Measurements from ENCODE around the gene INTS11.

INTS11 gene

DNA sequence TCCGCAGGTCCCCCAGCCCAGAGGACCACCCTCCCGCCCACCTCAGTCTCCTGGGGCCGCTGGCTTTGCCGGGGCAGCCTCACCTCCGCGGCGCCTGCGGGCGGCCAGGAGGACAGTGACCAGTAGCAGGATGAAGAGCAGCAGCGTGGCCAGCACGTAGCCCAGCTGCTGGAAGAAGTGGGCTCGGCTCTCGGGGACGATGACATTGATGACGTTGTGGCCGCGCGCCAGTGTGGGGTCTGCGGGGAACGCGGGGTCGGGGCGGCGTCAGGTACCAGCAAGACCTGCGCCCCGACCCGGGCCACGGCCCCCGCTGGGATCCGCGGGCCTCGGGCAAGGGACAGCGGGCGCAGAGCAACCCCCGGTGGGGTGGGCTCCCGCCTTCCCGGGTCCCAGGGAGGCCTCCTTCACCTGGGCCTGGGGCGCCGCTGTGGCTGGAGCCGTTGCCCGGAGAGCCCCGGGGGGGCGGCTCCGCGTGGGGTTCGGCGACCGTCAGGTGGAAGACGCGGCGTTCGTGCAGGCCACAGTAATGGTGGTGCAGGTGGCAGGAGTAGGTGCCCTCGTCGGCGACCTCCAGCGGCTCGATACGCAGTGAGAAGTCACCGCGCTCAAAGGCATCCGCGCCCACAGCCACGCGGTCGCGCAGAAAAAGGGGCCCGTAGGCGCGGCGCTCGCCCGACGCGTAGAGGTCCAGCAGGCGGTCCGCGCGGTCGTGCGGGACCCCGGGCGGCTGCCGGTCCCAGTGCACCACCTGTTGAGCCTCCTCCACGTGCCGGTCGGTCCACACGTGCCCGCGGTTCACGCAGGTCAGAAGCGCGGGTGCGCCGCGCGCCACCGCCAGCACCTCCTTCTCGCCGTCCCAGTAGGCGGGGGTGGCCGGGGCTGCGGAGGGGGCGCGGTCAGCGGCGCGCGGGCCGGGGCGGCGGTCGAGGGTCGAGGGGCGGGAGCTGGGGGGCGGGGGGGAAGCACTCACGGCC is 30.1 kb upstream of the INTS11 start:
- Mint-ChIP-seq H3K27ac (ENCODE audit: low read depth) (no peak overlapping the region), H3K4me3 (no peak overlapping the region)

DNA sequence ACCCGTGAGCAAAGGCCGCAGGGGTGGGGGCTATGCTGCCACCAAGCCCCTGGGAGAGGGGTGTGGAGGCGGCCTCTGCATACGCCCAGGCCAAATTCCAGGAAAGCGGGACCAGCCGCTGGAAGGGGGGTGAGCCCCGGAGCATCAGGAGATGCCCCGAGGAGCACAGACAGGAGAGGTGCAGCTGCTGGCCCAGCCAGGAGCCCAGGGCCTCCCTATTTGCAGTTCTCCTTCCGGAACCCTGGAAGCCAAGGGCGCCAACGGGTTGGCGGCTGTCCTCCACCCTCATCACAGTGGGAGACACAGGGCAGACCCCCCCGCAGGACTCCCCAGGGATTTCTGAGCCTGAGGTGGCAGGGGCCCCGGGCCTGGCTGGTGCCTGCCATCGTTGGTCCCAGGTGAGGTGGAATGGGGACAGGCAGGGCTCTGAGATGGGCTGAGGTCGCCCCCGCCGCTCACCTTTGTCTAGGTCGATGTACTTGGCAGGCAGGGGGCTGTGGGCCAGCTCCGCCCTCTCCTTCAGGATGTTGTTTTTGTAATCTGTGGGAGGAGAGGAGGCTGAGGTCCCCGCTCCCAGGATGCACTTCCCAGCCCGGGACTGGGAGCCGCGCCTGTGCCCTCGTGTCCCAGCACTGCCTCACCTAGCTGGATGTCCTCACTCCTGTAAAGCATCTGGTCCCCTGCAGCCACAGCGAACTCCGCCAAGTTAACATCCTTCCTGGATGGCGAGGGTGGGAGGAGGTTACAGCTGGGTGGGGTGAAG is 29.1 kb upstream of the INTS11 start:
- no peak overlapping the region for H3K4me3 Mint-ChIP-seq
- peaks cover 2% of the 10 kb centered on the region for H3K36me3 Mint-ChIP-seq (ENCODE audit: insufficient read depth)
- no peaks in the 10 kb centered on the region for H3K9me3 Mint-ChIP-seq
- H3K27ac Mint-ChIP-seq (ENCODE audit: low read depth) = no peak overlapping the region
- ATAC-seq (replicated peaks; ENCODE audit: extremely low read depth, poor library complexity, severe bottlenecking) (no peak), DNase-seq (ENCODE audit: low spot score in 2 of 2) (no peak)
- peaks cover 7% of the 10 kb centered on the region for H3K4me1 Mint-ChIP-seq
- H3K27me3 Mint-ChIP-seq = peaks cover 31% of the 10 kb centered on the region

More for the DNA sequence above, 30.1 kb upstream of the INTS11 start:
- peaks cover 2% of the 10 kb centered on the region for H3K36me3 Mint-ChIP-seq (ENCODE audit: insufficient read depth)
- DNase-seq (ENCODE audit: low spot score in 2 of 2) = no peak
- peaks cover 12% of the 10 kb centered on the region for H3K4me1 Mint-ChIP-seq
- ATAC-seq (replicated peaks; ENCODE audit: extremely low read depth, poor library complexity, severe bottlenecking) = peak; percentile 37
- peaks cover 41% of the 10 kb centered on the region for H3K27me3 Mint-ChIP-seq
- no peaks in the 10 kb centered on the region for H3K9me3 Mint-ChIP-seq

DNA sequence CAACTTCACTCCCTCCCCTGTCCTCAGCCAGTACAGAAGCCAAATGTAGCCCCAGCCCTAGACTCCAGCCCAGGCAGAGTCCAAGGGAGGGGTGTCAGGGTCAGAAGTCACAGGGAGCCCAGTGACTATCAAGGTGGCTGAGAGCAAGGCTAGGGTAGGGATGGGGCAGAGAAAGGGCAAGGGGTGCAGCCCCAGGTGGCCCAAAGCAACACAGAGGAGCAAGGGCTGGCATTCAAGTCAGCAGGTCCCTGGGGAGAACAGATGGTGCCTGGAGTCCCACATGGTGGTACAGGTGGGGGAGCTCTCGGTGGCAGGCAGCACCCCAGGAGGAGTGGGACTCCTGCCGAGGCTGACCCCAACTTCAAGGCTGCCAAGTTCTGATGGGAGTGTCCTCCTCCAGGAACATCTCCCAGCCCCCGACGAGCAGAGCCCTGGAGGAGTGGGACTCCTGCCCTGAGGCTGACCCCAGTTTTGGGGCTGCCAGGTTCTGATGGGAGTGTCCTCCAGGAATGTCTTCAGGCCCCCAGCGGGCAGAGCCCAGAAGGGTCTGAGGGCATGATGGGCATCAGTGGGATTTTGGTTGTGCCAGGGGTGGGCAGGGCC is 28.4 kb upstream of the INTS11 start:
- ATAC-seq (replicated peaks; ENCODE audit: extremely low read depth, poor library complexity, severe bottlenecking) (no peak), DNase-seq (ENCODE audit: low spot score in 2 of 2) (no peak)
- H3K36me3 Mint-ChIP-seq (ENCODE audit: insufficient read depth) = peaks cover 3% of the 10 kb centered on the region
- H3K4me1 Mint-ChIP-seq = peaks cover 7% of the 10 kb centered on the region
- peak overlapping the region; percentile 75 for H3K4me3 Mint-ChIP-seq
- peaks cover 25% of the 10 kb centered on the region for H3K27me3 Mint-ChIP-seq
- H3K27ac Mint-ChIP-seq (ENCODE audit: low read depth) = no peak overlapping the region
- no peaks in the 10 kb centered on the region for H3K9me3 Mint-ChIP-seq

DNA sequence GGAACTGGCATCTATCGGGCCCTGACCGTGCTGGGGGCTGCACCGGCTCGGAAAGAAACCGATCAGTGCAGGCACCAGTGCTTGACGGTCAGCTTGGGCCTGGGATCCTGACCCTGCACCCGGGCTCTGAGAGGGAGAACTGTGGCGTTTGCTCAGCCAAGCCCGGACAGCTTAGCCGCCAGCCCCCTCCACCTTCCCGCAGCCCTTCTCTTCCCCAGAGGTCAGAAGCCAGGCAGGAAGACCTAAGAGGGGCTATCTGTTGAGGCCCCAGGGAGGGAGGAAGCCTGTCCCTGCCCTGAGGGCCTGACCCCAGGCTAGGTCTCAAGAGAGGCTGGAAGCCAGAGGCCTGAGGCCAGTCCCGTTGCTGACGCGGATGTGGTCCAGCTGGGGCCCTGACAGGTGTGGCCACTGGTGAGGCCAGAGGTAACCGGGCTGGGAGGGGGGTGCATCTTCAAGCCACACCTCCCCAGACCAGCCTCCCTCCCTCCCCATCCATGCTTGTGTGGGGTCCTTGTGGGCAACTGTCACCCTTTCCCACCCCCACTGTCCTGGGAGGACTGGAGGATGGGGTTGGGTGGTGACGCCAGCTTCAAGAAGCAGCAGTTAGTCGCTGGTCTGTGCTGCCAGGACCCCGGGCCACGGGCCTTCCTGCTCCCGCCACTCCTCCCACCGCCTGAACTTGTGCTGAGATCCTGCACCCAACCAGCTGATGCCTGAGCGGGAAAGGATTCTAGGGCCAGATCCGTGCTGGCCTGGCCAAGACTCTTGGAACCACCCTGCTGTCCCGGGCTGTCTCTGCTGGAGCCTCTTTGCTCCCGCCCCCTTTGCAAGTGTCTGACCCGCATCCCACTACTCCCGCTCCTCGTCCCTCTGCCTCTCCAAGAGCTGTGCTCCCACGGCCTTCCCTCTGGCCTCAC is 27.3 kb upstream of the INTS11 start:
- peak overlapping the region; percentile 75 for H3K4me3 Mint-ChIP-seq
- no peak for DNase-seq (ENCODE audit: low spot score in 2 of 2)
- peaks cover 3% of the 10 kb centered on the region for H3K36me3 Mint-ChIP-seq (ENCODE audit: insufficient read depth)
- H3K4me1 Mint-ChIP-seq = peaks cover 17% of the 10 kb centered on the region
- no peaks in the 10 kb centered on the region for H3K9me3 Mint-ChIP-seq
- ATAC-seq (replicated peaks; ENCODE audit: extremely low read depth, poor library complexity, severe bottlenecking) = no peak
- H3K27me3 Mint-ChIP-seq = peaks cover 15% of the 10 kb centered on the region
- no peak overlapping the region for H3K27ac Mint-ChIP-seq (ENCODE audit: low read depth)

DNA sequence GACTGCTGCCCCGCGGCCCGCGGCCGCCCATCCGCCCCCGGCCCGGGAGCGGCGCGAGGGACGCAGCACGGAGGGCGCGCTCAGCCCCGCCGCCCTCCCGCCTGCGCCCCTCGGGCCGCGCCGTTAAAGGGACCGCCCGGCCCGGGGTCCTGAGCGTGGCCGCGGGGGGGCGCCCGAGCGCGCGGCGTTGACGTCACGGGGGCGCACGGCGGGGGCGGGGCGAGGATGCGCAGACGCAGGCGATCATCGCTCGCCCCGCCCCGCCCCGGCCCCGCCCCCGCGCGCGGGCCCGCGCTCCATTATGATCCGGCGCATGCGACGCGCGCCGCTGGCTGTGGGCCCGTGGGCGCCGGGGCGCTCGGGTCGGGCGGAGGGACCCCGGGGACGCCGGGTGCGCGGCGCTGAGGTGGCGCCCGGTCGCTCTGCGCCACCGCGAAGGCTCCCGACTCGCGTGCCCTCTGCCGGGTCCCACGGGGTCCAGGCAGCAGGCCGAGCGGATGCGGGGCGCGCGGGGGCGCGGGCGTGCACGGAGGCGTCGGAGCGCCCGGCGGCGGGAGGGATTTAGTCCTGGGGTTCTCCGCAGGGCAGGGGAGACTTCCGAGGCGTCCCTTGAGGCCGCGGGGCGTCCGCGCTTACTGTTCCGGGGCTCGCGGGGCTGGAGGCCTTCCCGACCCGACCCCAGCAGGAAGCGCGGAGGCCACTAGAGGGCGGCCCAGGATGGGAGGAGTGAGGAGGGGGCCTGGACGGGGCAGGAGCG is 25.0 kb upstream of the INTS11 start, which contains the start of gene DVL1:
Gene DVL1, minus strand, starts transcription at position 163 of the 757 bp plus-strand sequence. CDS start 353 bp downstream, outside the sequence.
- peaks cover 21% of the 10 kb centered on the region for H3K4me1 Mint-ChIP-seq
- H3K36me3 Mint-ChIP-seq (ENCODE audit: insufficient read depth) = peaks cover 3% of the 10 kb centered on the region
- ATAC-seq (replicated peaks; ENCODE audit: extremely low read depth, poor library complexity, severe bottlenecking) (peak; percentile 78), DNase-seq (ENCODE audit: low spot score in 2 of 2) (peak; percentile 60 to 62)
- no peak within 1 kb of the TSS for H3K27ac Mint-ChIP-seq (ENCODE audit: low read depth)
- peaks cover 15% of the 10 kb centered on the region for H3K27me3 Mint-ChIP-seq
- peak within 1 kb of the TSS; percentile 73 for H3K4me3 Mint-ChIP-seq
- no peaks in the 10 kb centered on the region for H3K9me3 Mint-ChIP-seq

DNA sequence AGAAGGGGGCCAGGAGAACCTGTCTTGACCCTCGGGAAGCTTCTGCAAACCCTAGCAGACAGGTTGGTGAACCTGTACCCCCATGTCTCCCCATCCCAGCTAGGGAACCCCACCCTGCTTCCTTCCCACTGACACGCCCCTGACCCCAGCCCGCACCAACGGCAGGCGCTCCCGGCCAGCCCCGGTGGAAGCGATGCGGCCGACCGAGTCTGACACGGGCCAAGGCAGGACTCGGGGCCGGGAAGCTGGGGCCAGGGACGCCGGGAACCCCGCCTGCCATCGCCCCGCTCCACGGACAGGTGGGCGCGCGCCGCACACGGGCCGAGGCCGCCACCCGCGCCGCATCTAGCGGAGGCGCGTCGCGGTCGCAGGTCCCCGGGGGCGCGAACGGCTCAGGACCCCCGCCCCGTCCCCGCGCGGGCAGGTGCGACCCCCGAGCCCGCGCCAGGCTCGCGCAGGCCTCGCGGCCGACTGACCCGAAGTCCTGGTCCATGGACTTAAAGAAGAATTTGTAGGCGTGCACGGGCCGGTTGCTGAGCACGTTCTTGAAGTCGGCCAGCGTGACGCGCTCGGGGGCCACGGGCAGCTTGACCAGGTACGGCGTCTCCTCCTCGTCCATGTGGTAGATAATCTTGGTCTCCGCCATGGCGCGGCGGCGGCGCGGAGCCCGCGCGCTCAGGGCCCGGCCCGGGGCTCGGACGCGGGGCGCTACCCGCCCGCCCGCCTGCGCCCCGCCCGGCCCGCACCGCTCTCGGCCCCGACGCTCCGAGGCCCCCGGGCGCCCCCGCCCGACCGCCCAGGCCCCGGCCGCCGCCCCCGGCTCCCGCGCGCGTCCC is 24.2 kb upstream of the INTS11 start:
- DNase-seq (ENCODE audit: low spot score in 2 of 2) (no peak), ATAC-seq (replicated peaks; ENCODE audit: extremely low read depth, poor library complexity, severe bottlenecking) (peak; percentile 30)
- peaks cover 15% of the 10 kb centered on the region for H3K27me3 Mint-ChIP-seq
- no peaks in the 10 kb centered on the region for H3K9me3 Mint-ChIP-seq
- peaks cover 21% of the 10 kb centered on the region for H3K4me1 Mint-ChIP-seq
- H3K4me3 Mint-ChIP-seq = peak overlapping the region; percentile 73
- H3K36me3 Mint-ChIP-seq (ENCODE audit: insufficient read depth) = peaks cover 3% of the 10 kb centered on the region
- H3K27ac Mint-ChIP-seq (ENCODE audit: low read depth) = no peak overlapping the region

DNA sequence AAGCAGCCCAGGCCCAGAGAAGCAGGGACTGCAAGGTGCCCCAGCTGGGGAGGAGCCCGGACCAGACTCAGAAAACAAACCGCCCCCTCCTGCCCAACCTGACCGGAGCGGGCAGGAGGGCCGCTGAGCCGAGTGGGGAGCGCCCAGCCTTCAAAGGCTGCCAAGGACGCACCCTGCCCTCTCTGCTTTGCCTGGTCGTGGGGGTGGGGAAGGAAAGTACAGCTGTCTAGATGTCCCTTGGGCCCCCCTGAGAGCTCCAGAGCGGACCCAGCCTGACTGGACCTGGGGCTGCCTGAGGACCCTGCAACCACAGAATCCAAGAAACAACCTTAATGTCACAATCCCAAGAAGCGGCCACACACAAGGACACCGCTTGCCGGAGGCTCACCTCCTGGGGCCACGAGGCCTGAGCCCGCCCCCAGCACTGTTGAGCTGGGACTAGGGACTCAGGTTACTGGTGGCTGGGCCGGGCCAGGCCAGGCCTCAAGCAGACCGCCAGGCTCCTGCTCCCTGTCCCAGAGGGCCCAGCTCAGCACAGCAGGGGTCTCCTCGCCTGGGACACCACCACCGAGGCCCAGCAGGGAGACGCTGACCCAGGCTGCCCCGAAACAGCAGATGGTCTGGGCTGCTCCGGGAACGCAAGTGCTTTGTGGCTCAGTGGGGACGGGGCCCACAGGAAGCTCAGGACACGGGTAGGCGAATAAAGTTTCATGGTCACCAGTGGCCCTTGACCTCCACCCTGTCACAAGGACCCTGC is 23.4 kb upstream of the INTS11 start:
- DNase-seq (ENCODE audit: low spot score in 2 of 2) (no peak), ATAC-seq (replicated peaks; ENCODE audit: extremely low read depth, poor library complexity, severe bottlenecking) (no peak)
- H3K4me3 Mint-ChIP-seq = peak overlapping the region; percentile 73
- no peaks in the 10 kb centered on the region for H3K9me3 Mint-ChIP-seq
- no peak overlapping the region for H3K27ac Mint-ChIP-seq (ENCODE audit: low read depth)
- H3K36me3 Mint-ChIP-seq (ENCODE audit: insufficient read depth) = peaks cover 3% of the 10 kb centered on the region
- peaks cover 11% of the 10 kb centered on the region for H3K27me3 Mint-ChIP-seq
- peaks cover 25% of the 10 kb centered on the region for H3K4me1 Mint-ChIP-seq

DNA sequence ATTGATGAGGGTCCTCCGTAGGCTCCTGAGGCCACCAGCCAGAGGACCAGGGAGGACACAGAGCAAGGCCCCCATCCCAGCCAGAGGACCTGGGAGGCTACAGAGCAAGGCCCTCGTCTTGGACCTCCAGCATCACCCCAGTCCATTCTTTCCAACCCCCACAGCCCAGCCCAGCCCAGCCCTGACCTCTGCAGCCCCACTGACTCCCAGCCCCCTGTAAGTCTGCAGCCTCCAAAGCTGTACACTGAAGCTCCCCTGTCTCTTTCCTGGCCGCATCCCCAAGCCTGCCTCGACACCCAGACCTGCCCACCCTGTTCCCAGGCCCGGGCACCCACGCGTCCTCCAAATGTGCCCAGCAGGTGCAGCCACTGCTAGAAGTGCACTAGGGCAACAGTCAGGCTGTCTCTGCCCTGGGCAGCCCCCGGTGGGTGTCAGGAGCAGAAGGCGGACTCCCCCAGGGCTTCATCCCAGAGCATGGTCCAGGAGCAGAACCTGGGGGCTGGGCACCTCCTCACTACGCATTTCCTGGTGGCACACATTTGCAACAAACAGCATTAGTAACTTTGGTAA is 22.7 kb upstream of the INTS11 start:
- H3K9me3 Mint-ChIP-seq = no peaks in the 10 kb centered on the region
- H3K27me3 Mint-ChIP-seq = peaks cover 3% of the 10 kb centered on the region
- DNase-seq (ENCODE audit: low spot score in 2 of 2) (no peak), ATAC-seq (replicated peaks; ENCODE audit: extremely low read depth, poor library complexity, severe bottlenecking) (no peak)
- peaks cover 2% of the 10 kb centered on the region for H3K36me3 Mint-ChIP-seq (ENCODE audit: insufficient read depth)
- H3K4me1 Mint-ChIP-seq = peaks cover 21% of the 10 kb centered on the region
- peak overlapping the region; percentile 32 for H3K27ac Mint-ChIP-seq (ENCODE audit: low read depth)
- peak overlapping the region; percentile 73 for H3K4me3 Mint-ChIP-seq

DNA sequence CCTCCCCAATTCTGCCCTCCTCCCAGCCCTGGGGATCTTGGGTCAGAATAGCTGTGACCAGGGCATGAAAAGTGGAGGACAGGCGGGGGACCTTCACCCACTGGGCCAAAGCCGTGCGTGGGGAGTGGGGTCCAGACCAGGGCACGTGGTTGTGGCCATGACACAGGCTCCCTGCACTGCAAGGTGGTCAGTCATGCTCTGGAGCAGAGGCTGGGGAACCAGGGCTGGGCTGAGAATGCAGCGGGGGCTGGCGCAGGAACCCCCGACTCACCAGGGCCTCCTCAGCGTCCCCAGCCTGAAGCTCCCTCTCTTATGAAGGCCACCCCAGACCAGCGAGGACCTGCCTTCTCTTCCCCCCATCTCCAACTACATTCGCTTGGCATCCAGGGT is 22.0 kb upstream of the INTS11 start:
- peaks cover 18% of the 10 kb centered on the region for H3K4me1 Mint-ChIP-seq
- no peak for ATAC-seq (replicated peaks; ENCODE audit: extremely low read depth, poor library complexity, severe bottlenecking)
- peaks cover 2% of the 10 kb centered on the region for H3K36me3 Mint-ChIP-seq (ENCODE audit: insufficient read depth)
- H3K4me3 Mint-ChIP-seq = peak overlapping the region; percentile 73
- H3K27ac Mint-ChIP-seq (ENCODE audit: low read depth) = peak overlapping the region; percentile 32
- no peaks in the 10 kb centered on the region for H3K9me3 Mint-ChIP-seq
- no peaks in the 10 kb centered on the region for H3K27me3 Mint-ChIP-seq
- DNase-seq (ENCODE audit: low spot score in 2 of 2) = no peak

Measured in central memory CD8-positive, alpha-beta T cell (primary cell).